GM19372 (cell line): Measurements from ENCODE around the gene PAK6.

Experiments
- ATAC-seq: cut with Tn5 transposase; IDR thresholded peaks from one replicate; pipeline ENCODE4 v1.9.1; 2021; ENCODE audit warnings: mild to moderate bottlenecking, low read depth, moderate library complexity; ENCODE audit not compliant: unreplicated experiment

The PAK6 gene

GRCh38 chr15:40323953-40324937, 85.4 kb downstream of the PAK6 start:
- peak; percentile 6 for ATAC-seq

GRCh38 chr15:40325188-40325587, 86.3 kb downstream of the PAK6 start:
- ATAC-seq, result no peak

GRCh38 chr15:40325700-40326099, 86.8 kb downstream of the PAK6 start:
- no peak for ATAC-seq
